ENCODE results near the gene WDR86. TPM values are rescaled to one million over a fixed set of nuclear protein-coding genes. Genes with fewer than 3 reads are reported as not detected.

The WDR86 gene
- total RNA-seq, 4 donors from 2014 or later = 5.4 to 11.8 (median 9.6) TPM

DNA sequence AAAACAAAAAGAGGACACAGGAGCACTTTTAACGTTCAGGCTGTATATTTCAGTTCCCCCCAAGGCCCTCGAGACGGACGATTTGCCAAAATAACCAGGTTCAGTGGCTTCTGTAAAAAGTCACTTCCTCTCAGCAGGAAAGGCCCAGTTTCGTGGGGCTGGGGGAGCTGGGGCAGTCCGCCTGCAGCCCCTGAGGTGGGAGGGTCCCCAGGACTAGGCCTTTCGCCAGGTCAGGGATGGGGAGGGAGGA is 28.8 kb downstream of the WDR86 start:
- DNase-seq (ENCODE audit: extremely low spot score) = no peak
- H3K27ac ChIP-seq (replicated peaks in 1 of 4) = no peak overlapping the region
- peaks cover 14 to 21% (median 19%) of the 10 kb centered on the region in 4 donors for H3K4me1 ChIP-seq
- intact Hi-C loops (cut with DNase I) = no loop called here
- WGBS = 38% methylated on average over 5 of the region's 7 CpGs
- no peak for TF ChIP-seq POLR2A (IDR thresholded peaks at IDR 0.05; ENCODE audit: low read depth)
- TF ChIP-seq POLR2AphosphoS5 (IDR thresholded peaks at IDR 0.05) = no peak
- TF ChIP-seq, protein P1, sequence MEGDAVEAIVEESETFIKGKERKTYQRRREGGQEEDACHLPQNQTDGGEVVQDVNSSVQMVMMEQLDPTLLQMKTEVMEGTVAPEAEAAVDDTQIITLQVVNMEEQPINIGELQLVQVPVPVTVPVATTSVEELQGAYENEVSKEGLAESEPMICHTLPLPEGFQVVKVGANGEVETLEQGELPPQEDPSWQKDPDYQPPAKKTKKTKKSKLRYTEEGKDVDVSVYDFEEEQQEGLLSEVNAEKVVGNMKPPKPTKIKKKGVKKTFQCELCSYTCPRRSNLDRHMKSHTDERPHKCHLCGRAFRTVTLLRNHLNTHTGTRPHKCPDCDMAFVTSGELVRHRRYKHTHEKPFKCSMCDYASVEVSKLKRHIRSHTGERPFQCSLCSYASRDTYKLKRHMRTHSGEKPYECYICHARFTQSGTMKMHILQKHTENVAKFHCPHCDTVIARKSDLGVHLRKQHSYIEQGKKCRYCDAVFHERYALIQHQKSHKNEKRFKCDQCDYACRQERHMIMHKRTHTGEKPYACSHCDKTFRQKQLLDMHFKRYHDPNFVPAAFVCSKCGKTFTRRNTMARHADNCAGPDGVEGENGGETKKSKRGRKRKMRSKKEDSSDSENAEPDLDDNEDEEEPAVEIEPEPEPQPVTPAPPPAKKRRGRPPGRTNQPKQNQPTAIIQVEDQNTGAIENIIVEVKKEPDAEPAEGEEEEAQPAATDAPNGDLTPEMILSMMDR (IDR thresholded peaks at IDR 0.05) = no peak
- H3K27me3 ChIP-seq = peaks cover 5 to 48% (median 19%) of the 10 kb centered on the region in 4 donors
- no peaks in the 10 kb centered on the region for H3K9me3 ChIP-seq
- H3K4me3 ChIP-seq = peak overlapping the region; percentile 44 to 54 (median 48)
- H3K36me3 ChIP-seq = peaks cover 24 to 43% (median 29%) of the 10 kb centered on the region in 4 donors

DNA sequence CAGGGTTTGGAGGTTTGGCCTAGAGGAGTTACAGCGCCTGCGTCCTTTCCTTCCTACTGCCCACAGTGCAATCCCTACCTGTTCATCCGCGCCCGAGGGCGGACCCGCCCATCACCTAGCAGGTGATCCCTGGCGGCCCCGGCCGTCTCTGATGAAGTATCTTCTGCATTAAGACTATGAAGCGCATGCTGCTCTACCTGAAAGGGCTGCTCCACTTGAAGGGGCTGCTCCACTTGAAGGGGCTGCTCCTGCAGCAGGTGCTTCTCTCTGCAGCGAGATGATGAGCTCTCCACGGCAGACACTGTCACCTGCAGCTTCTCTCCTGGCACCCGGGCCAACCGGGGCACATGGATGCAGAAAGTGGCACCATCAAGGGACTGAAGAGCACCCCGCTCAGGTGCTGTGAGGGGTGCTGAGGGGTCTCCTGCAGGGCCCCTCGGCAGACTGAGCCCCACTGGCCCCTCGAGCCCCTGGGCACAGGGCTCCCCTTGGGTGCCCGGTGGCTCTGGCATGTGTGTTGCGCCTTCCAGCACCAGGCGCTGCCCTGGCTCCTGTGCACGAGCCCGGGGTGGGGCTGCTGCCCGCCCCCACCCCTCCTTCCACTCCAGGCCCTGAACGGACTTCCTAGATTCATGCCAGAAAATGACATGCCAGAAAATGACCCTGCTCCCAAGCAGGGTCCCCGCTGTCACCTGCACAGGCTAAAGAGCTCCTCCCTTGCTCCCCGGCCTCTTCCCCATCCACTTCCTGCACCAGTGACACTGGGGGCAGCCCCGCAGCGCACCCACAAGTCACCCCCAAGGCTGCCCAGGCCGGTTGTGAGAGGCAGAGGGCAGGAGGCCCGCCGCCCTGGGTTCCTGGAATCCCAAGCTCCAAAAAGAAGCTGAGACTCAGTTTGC is 29.4 kb downstream of the WDR86 start:
- Histone ChIP-seq H3K4me1 (peaks cover 14 to 21% (median 19%) of the 10 kb centered on the region in 4 donors), H3K36me3 (peaks cover 27 to 49% (median 35%) of the 10 kb centered on the region in 4 donors), H3K9me3 (no peaks in the 10 kb centered on the region), H3K27ac (replicated peaks in 1 of 4) (no peak overlapping the region), H3K27me3 (peaks cover 5 to 46% (median 19%) of the 10 kb centered on the region in 4 donors), H3K4me3 (no peak overlapping the region)
- 96% methylated on average over 12 of the region's 32 CpGs for WGBS
- TF ChIP-seq, protein P1 (IDR thresholded peaks at IDR 0.05) = no peak
- no peak for TF ChIP-seq POLR2AphosphoS5 (IDR thresholded peaks at IDR 0.05)
- intact Hi-C loops (cut with DNase I) = no loop called here
- DNase-seq (ENCODE audit: extremely low spot score) = no peak

DNA sequence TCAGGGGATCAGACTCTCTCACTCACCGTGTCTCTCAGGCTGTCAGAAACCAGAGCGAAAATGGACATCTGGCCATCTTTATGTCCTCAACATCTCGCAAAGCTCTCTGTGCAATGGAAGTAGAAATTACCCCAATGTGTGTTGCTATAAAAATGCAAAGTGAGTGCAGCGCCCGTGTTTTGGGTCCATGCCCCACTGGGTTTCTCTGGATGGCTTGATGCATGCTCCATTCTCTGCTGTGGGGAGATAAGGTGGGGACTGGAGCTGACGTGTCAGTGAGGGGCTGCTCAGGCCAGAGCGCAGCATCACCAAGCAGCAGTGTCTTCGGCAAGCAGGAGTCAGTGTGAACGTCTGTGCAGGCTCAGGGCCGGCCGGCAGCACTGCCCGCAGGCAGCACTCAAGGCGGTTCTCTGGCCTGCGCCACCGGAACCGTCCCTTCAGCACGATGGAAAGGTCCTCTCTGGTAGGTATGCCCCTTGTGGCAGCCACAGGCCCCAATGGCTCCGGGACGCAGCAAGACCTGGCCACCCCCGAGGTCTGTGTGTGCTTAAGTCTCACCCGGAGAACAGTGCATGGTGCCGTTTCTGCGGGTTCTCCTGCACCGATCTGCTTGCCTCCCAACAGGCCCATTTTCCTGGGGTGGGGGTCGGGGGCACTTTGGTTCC is 30.2 kb downstream of the WDR86 start:
- whole genome bisulfite sequencing = 93% methylated on average over 12 of the region's 25 CpGs
- H3K27ac ChIP-seq (replicated peaks in 1 of 4) = no peak overlapping the region
- peaks cover 5 to 38% (median 19%) of the 10 kb centered on the region in 4 donors for H3K27me3 ChIP-seq
- intact Hi-C loops (cut with DNase I) = no loop called here
- TF ChIP-seq, protein P1 (IDR thresholded peaks at IDR 0.05) = no peak
- no peak for TF ChIP-seq EP300 (IDR thresholded peaks at IDR 0.05)
- no peak for TF ChIP-seq POLR2AphosphoS5 (IDR thresholded peaks at IDR 0.05)
- no peak for DNase-seq (ENCODE audit: extremely low spot score)
- no peaks in the 10 kb centered on the region for H3K9me3 ChIP-seq
- peaks cover 14 to 21% (median 19%) of the 10 kb centered on the region in 4 donors for H3K4me1 ChIP-seq
- no peak overlapping the region for H3K4me3 ChIP-seq
- H3K36me3 ChIP-seq = peaks cover 30 to 57% (median 40%) of the 10 kb centered on the region in 4 donors

DNA sequence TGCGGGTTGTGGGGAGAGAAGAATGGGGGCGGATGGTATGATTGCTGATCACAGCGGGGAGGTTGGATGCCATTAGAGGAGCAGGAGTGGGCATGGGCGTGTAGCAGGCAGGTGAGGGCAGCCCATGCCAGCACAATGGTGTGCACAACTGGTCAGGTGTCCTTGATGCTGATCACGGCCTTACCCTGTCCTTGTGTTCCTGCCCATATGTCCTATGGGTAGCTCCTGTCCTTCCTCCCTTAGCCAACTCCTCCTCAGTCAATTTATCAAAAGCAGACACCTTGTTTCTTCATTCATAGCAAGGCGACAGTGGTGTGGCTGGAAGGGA is 30.7 kb downstream of the WDR86 start:
- peaks cover 14 to 21% (median 19%) of the 10 kb centered on the region in 4 donors for H3K4me1 ChIP-seq
- no peaks in the 10 kb centered on the region for H3K9me3 ChIP-seq
- H3K27me3 ChIP-seq = peaks cover 5 to 34% (median 19%) of the 10 kb centered on the region in 4 donors
- intact Hi-C loops (cut with DNase I) = no loop called here
- H3K4me3 ChIP-seq = no peak overlapping the region
- peaks cover 35 to 62% (median 45%) of the 10 kb centered on the region in 4 donors for H3K36me3 ChIP-seq
- TF ChIP-seq, protein P1 (IDR thresholded peaks at IDR 0.05) = no peak
- TF ChIP-seq POLR2A (IDR thresholded peaks at IDR 0.05; ENCODE audit: low read depth) (no peak), EP300 (IDR thresholded peaks at IDR 0.05) (no peak), POLR2AphosphoS5 (IDR thresholded peaks at IDR 0.05) (no peak)
- H3K27ac ChIP-seq (replicated peaks in 1 of 4) = no peak overlapping the region
- 92% methylated on average over 6 of the region's 6 CpGs for WGBS
- no peak for DNase-seq (ENCODE audit: extremely low spot score)

Measured in esophagus muscularis mucosa (tissue), 4 donors.